PC-3 (cell line): ENCODE results near the gene THOC2. TPM values are rescaled to one million over a fixed set of nuclear protein-coding genes. Genes with fewer than 3 reads are reported as not detected.
"Not testable (repeated sequence)": the region's sequence is repeated elsewhere in the genome, so short reads cannot be mapped to it uniquely, and the experiment has no call there.

Experiments used
- ATAC-seq: fragments of 200-7000 bp; cut with Tn5 transposase; 2 replicates; pipeline ENCODE4 v1.9.1; 2020; ENCODE audit warnings: mild to moderate bottlenecking, moderate library complexity
- BruUV-seq: library from RNA; stranded (reverse); fragments of 400-500 nt; replicated peaks from 2 replicates; lab custom pipeline; 2021; lab: Mats Ljungman, UMichigan
- CTCF ChIA-PET: fragments of 300-600 bp; sonication (Branson Sonifier 250); formaldehyde crosslinking; loops from one replicate; lab custom pipeline; 2022; ENCODE audit warnings: antibody characterized with exemption; lab: Charles Lee
- POLR2A ChIA-PET: fragments of 300-600 bp; sonication (Branson Sonifier 250); formaldehyde crosslinking; loops from one replicate; lab custom pipeline; 2022; ENCODE audit warnings: antibody characterized with exemption; ENCODE audit not compliant: unreplicated experiment; lab: Charles Lee
- DNase-seq: peaks from one replicate; pipeline ENCODE4 v3.0.0-alpha.2; 2015
- H2AFZ ChIP-seq: fragments of 300-600 bp; sonication (generic); 2 replicates; pipeline ENCODE4 v1.6.0; 2016; ENCODE audit warnings: antibody characterized with exemption, low read length
- H3F3A ChIP-seq: fragments of 300-600 bp; sonication (generic); one replicate; pipeline ENCODE4 v1.6.0; 2017; ENCODE audit warnings: antibody characterized with exemption, low read length, control low read depth, mild to moderate bottlenecking; ENCODE audit not compliant: unreplicated experiment
- H3K27ac ChIP-seq: fragments of 300-600 bp; sonication (generic); 2 replicates; pipeline ENCODE4 v1.5.1; 2016; ENCODE audit warnings: mild to moderate bottlenecking, low read length
- H3K27me3 ChIP-seq: fragments of 300-600 bp; sonication (generic); 2 replicates; pipeline ENCODE4 v1.6.1; 2016; ENCODE audit warnings: low read length, mixed read lengths
- H3K36me3 ChIP-seq: fragments of 300-600 bp; sonication (generic); 2 replicates; pipeline ENCODE4 v1.6.1; 2016; ENCODE audit warnings: low read depth, mixed run types, low read length, mixed read lengths
- H3K4me1 ChIP-seq: fragments of 300-600 bp; sonication (generic); 2 replicates; pipeline ENCODE4 v1.5.1; 2016; ENCODE audit warnings: low read length; ENCODE audit not compliant: insufficient read depth
- H3K4me2 ChIP-seq: fragments of 300-600 bp; sonication (generic); 2 replicates; pipeline ENCODE4 v1.6.0; 2016; ENCODE audit warnings: low read length
- H3K4me3 ChIP-seq: fragments of 300-600 bp; sonication (generic); 2 replicates; pipeline ENCODE4 v1.5.1; 2016; ENCODE audit warnings: mild to moderate bottlenecking, low read length, mixed read lengths
- H3K79me2 ChIP-seq: fragments of 300-600 bp; sonication (generic); 2 replicates; pipeline ENCODE4 v1.6.1; 2017; ENCODE audit warnings: low read length, mixed read lengths
- H3K9ac ChIP-seq: fragments of 300-600 bp; sonication (generic); 2 replicates; pipeline ENCODE4 v1.6.0; 2016; ENCODE audit warnings: mild to moderate bottlenecking, low read length
- H3K9me2 ChIP-seq: fragments of 300-600 bp; sonication (generic); replicated peaks from 2 replicates; pipeline ENCODE4 v1.6.1; 2016; ENCODE audit warnings: mixed run types, low read length, mixed read lengths
- H3K9me3 ChIP-seq: fragments of 300-600 bp; sonication (generic); 2 replicates; pipeline ENCODE4 v1.6.1; 2016; ENCODE audit warnings: low read length, mixed read lengths
- H4K20me1 ChIP-seq: fragments of 300-600 bp; sonication (generic); 2 replicates; pipeline ENCODE4 v1.6.1; 2016; ENCODE audit warnings: low read length, mixed read lengths
- EZH2 ChIP-seq: fragments of 300-600 bp; sonication (generic); IDR thresholded peaks from one replicate; pipeline ENCODE4 v1.6.1; 2017; ENCODE audit warnings: antibody characterized with exemption, mild to moderate bottlenecking, low read length; ENCODE audit not compliant: unreplicated experiment
- EZH2phosphoT487 ChIP-seq: fragments of 300-600 bp; sonication (generic); IDR thresholded peaks from 2 replicates; pipeline ENCODE4 v1.6.1; 2018; ENCODE audit warnings: mild to moderate bottlenecking, antibody characterized with exemption, low read length, borderline replicate concordance
- intact Hi-C: fragments of 100-400 bp; cut with micrococcal nuclease; formaldehyde crosslinking; loops from 2 replicates; pipeline ENCODE4 v1.9.0; 2023
- total RNA-seq: library from RNA; depleted of rRNA; stranded (reverse); fragments of >200 nt; gene quantifications from 2 replicates; pipeline ENCODE4 v1.2.3, GENCODE V29; 2014
- TF ChIP-seq, protein P1 (sequence below): fragments of 300-600 bp; sonication (generic); conservative IDR thresholded peaks from 2 replicates; pipeline ENCODE4 v1.5.1; 2017; ENCODE audit warnings: antibody characterized with exemption, low read depth, mild to moderate bottlenecking, low read length

THOC2 gene
- total RNA-seq, 1 experiment from 2014 or later = 69.1 TPM

DNA sequence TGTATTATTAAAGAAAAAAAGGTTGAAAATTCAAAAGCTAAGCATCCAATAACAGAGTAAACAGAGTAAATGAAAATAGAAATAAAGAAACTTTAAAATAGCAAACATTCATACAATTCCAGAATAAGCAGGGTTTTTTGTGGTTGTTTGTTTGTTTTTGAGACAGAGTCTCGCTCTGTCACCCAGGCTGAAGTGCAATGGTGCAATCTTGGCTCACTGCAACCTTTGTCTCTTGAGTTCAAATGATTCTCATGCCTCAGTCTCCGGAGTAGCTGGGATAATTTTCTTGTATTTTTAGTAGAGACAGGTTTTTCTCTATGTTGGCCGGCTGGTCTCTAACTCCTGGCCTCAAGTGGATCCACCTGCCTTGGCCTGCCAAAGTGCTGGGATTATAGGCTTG is 6.6 kb upstream of the THOC2 start:
- H3K9ac ChIP-seq = no peak overlapping the region
- H3K9me3 ChIP-seq = no peaks in the 10 kb centered on the region
- TF ChIP-seq EZH2phosphoT487 (no peak), EZH2 (no peak)
- TF ChIP-seq, protein P1, sequence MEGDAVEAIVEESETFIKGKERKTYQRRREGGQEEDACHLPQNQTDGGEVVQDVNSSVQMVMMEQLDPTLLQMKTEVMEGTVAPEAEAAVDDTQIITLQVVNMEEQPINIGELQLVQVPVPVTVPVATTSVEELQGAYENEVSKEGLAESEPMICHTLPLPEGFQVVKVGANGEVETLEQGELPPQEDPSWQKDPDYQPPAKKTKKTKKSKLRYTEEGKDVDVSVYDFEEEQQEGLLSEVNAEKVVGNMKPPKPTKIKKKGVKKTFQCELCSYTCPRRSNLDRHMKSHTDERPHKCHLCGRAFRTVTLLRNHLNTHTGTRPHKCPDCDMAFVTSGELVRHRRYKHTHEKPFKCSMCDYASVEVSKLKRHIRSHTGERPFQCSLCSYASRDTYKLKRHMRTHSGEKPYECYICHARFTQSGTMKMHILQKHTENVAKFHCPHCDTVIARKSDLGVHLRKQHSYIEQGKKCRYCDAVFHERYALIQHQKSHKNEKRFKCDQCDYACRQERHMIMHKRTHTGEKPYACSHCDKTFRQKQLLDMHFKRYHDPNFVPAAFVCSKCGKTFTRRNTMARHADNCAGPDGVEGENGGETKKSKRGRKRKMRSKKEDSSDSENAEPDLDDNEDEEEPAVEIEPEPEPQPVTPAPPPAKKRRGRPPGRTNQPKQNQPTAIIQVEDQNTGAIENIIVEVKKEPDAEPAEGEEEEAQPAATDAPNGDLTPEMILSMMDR = no peak
- H3K4me1 ChIP-seq = no peaks in the 10 kb centered on the region
- BruUV-seq = no TSS peak
- DNase-seq = no peak
- ChIA-PET CTCF (no interaction called here), POLR2A (interaction anchor here (0.5 kb wide), 1 partner anchor 25 kb away, joined by 3 read pairs; no protein-coding TSS in a partner anchor)
- no peaks in the 10 kb centered on the region for H3F3A ChIP-seq
- H4K20me1 ChIP-seq = no peaks in the 10 kb centered on the region
- no peak overlapping the region for H3K27ac ChIP-seq
- no peaks in the 10 kb centered on the region for H3K79me2 ChIP-seq
- intact Hi-C loops = no loop called here
- no peak overlapping the region for H3K4me2 ChIP-seq
- no peak for ATAC-seq
- H3K4me3 ChIP-seq = no peak overlapping the region
- no peaks in the 10 kb centered on the region for H3K36me3 ChIP-seq
- H3K27me3 ChIP-seq = no peaks in the 10 kb centered on the region
- H3K9me2 ChIP-seq = no peaks in the 10 kb centered on the region
- no peak overlapping the region for H2AFZ ChIP-seq

- Histone ChIP-seq H3K9ac (no peak overlapping the region), H3F3A (no peaks in the 10 kb centered on the region), H3K27me3 (no peaks in the 10 kb centered on the region), H3K4me3 (no peak overlapping the region), H3K4me2 (no peak overlapping the region), H3K36me3 (no peaks in the 10 kb centered on the region), H3K79me2 (no peaks in the 10 kb centered on the region), H4K20me1 (no peaks in the 10 kb centered on the region), H3K9me3 (no peaks in the 10 kb centered on the region), H3K27ac (no peak overlapping the region), H3K4me1 (no peaks in the 10 kb centered on the region), H2AFZ (no peak overlapping the region), H3K9me2 (no peaks in the 10 kb centered on the region)
- intact Hi-C loops = no loop called here
- ChIA-PET CTCF (interaction anchor here (0.7 kb wide), 1 partner anchor 27 kb away, joined by 5 read pairs; no protein-coding TSS in a partner anchor), POLR2A (interaction anchor here (0.5 kb wide), 1 partner anchor 26 kb away, joined by 3 read pairs; no protein-coding TSS in a partner anchor)
- TF ChIP-seq, protein P1 = no peak
- TF ChIP-seq EZH2 (no peak), EZH2phosphoT487 (no peak)
- ATAC-seq (no peak), DNase-seq (no peak)
- BruUV-seq = no TSS peak
These were observed 5.6 kb upstream of the THOC2 start for GRCh38 chrX:123738378-123738940.

GRCh38 chrX:123736333-123736921 is 3.6 kb upstream of the THOC2 start:
- no peak overlapping the region for H2AFZ ChIP-seq
- no peaks in the 10 kb centered on the region for H3K9me3 ChIP-seq
- DNase-seq (no peak), ATAC-seq (no peak)
- H3K79me2 ChIP-seq = peaks cover 19% of the 10 kb centered on the region
- ChIA-PET CTCF (no interaction called here), POLR2A (no interaction called here)
- no peak overlapping the region for H3K9ac ChIP-seq
- intact Hi-C loops = no loop called here
- H3K4me1 ChIP-seq = peaks cover 3% of the 10 kb centered on the region; the same call in 1 of the 2 replicates
- H3K4me2 ChIP-seq = no peak overlapping the region
- no peak overlapping the region for H3K27ac ChIP-seq
- H3K27me3 ChIP-seq = no peaks in the 10 kb centered on the region
- H4K20me1 ChIP-seq = peaks cover 5% of the 10 kb centered on the region
- no peaks in the 10 kb centered on the region for H3K36me3 ChIP-seq
- no peak overlapping the region for H3K4me3 ChIP-seq
- BruUV-seq = no TSS peak
- TF ChIP-seq, protein P1 = no peak
- TF ChIP-seq EZH2phosphoT487 (no peak), EZH2 (no peak)
- H3F3A ChIP-seq = no peaks in the 10 kb centered on the region
- no peaks in the 10 kb centered on the region for H3K9me2 ChIP-seq

GRCh38 chrX:123735137-123735536 is 2.3 kb upstream of the THOC2 start:
- BruUV-seq, H3K9me3 ChIP-seq, H3K27ac ChIP-seq, H3F3A ChIP-seq, H3K4me3 ChIP-seq, POLR2A ChIA-PET, H3K4me2 ChIP-seq, ATAC-seq, intact Hi-C loops, DNase-seq, CTCF ChIA-PET, H3K9ac ChIP-seq, H3K9me2 ChIP-seq, H2AFZ ChIP-seq, H3K36me3 ChIP-seq, H3K27me3 ChIP-seq: not testable (repeated sequence)
- peaks cover 15% of the 10 kb centered on the region for H3K4me1 ChIP-seq
- peaks cover 32% of the 10 kb centered on the region for H3K79me2 ChIP-seq
- peaks cover 18% of the 10 kb centered on the region for H4K20me1 ChIP-seq
